ENCODE results near the gene SYTL1. TPM values are rescaled to one million over a fixed set of nuclear protein-coding genes. Genes with fewer than 3 reads are reported as not detected.

SYTL1 gene
- total RNA-seq, 2 experiments from 2014 or later = 81.7 to 117 TPM

- BruUV-seq (replicated peaks) = no TSS peak
- H3K9me3 ChIP-seq (ENCODE audit: low read length) = no peaks in the 10 kb centered on the region
- TF ChIP-seq, protein P1, sequence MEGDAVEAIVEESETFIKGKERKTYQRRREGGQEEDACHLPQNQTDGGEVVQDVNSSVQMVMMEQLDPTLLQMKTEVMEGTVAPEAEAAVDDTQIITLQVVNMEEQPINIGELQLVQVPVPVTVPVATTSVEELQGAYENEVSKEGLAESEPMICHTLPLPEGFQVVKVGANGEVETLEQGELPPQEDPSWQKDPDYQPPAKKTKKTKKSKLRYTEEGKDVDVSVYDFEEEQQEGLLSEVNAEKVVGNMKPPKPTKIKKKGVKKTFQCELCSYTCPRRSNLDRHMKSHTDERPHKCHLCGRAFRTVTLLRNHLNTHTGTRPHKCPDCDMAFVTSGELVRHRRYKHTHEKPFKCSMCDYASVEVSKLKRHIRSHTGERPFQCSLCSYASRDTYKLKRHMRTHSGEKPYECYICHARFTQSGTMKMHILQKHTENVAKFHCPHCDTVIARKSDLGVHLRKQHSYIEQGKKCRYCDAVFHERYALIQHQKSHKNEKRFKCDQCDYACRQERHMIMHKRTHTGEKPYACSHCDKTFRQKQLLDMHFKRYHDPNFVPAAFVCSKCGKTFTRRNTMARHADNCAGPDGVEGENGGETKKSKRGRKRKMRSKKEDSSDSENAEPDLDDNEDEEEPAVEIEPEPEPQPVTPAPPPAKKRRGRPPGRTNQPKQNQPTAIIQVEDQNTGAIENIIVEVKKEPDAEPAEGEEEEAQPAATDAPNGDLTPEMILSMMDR (conservative IDR thresholded peaks at IDR 0.05; ENCODE audit: low read length) = no peak
- no peak for TF ChIP-seq EZH2phosphoT487 (IDR thresholded peaks at IDR 0.05; ENCODE audit: borderline replicate concordance, low read depth, low read length)
- no peak for DNase-seq (ENCODE audit: low spot score)
- H3K9me2 ChIP-seq (ENCODE audit: insufficient read depth, low read length) = no peaks in the 10 kb centered on the region
- no peak overlapping the region for H2AFZ ChIP-seq (ENCODE audit: low read length)
- no peaks in the 10 kb centered on the region for H3K36me3 ChIP-seq (ENCODE audit: insufficient read depth, low read length)
- H3K4me2 ChIP-seq (ENCODE audit: low read length) = no peak overlapping the region
- no peak overlapping the region for H3K4me3 ChIP-seq (ENCODE audit: low read depth, low read length, poor library complexity, severe bottlenecking)
- peaks cover 31% of the 10 kb centered on the region for H3K4me1 ChIP-seq (ENCODE audit: insufficient read depth, low read length, poor library complexity, severe bottlenecking)
- H4K20me1 ChIP-seq (ENCODE audit: insufficient read depth, low read length) = no peaks in the 10 kb centered on the region
- H3K79me2 ChIP-seq (ENCODE audit: insufficient read depth, low read depth, low read length) = no peaks in the 10 kb centered on the region
- POLR2A ChIA-PET = no interaction called here
- H3K27ac ChIP-seq (ENCODE audit: low read depth, low read length, poor library complexity, severe bottlenecking) = no peak overlapping the region
- intact Hi-C loops (cut with micrococcal nuclease; ENCODE audit: unreplicated experiment) = loop anchor here (10.0 kb wide), 1 partner anchor 49 kb away; no protein-coding TSS in a partner anchor
- CTCF ChIA-PET (ENCODE audit: unreplicated experiment) = no interaction called here
These were observed 11.8 kb downstream of the SYTL1 start for GRCh38 chr1:27353629-27354028.

GRCh38 chr1:27355683-27356082 lies 13.9 kb downstream of the SYTL1 start:
- Histone ChIP-seq H3K79me2 (ENCODE audit: insufficient read depth, low read depth, low read length) (no peaks in the 10 kb centered on the region), H2AFZ (ENCODE audit: low read length) (no peak overlapping the region), H3K4me1 (ENCODE audit: insufficient read depth, low read length, poor library complexity, severe bottlenecking) (peaks cover 26% of the 10 kb centered on the region), H3K4me3 (ENCODE audit: low read depth, low read length, poor library complexity, severe bottlenecking) (no peak overlapping the region), H3K4me2 (ENCODE audit: low read length) (no peak overlapping the region), H4K20me1 (ENCODE audit: insufficient read depth, low read length) (no peaks in the 10 kb centered on the region), H3K27ac (ENCODE audit: low read depth, low read length, poor library complexity, severe bottlenecking) (no peak overlapping the region), H3K36me3 (ENCODE audit: insufficient read depth, low read length) (no peaks in the 10 kb centered on the region), H3K9me3 (ENCODE audit: low read length) (no peaks in the 10 kb centered on the region), H3K9me2 (ENCODE audit: insufficient read depth, low read length) (no peaks in the 10 kb centered on the region)
- intact Hi-C loops (cut with micrococcal nuclease; ENCODE audit: unreplicated experiment) = loop anchor here (10.0 kb wide), 1 partner anchor 51 kb away; no protein-coding TSS in a partner anchor
- no TSS peak for BruUV-seq (replicated peaks)
- ChIA-PET POLR2A (interaction anchor here (0.9 kb wide), 1 partner anchor 249 kb away, joined by 4 read pairs; the partner anchor contains the start of gene AHDC1), CTCF (ENCODE audit: unreplicated experiment) (no interaction called here)
- TF ChIP-seq, protein P1 (conservative IDR thresholded peaks at IDR 0.05; ENCODE audit: low read length) = no peak
- DNase-seq (ENCODE audit: low spot score) = no peak

DNA sequence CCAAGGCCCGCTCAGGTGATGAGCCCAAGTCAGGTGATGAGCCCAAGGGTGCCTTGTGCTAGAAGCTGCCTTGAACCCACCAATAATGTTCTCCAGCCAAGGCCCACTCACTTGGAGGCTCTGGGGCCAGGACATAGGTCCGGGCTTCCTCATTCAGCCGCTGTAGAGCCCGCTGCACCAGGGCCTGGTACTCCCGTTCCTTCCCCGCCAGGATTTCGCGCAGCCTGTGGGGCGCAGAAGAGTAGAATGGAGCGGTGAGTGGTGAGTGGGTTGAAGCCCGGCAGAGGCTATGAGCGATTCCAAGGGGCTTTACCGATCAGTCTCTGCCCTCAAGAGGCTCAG lies 14.4 kb downstream of the SYTL1 start:
- Histone ChIP-seq H3K9me2 (ENCODE audit: insufficient read depth, low read length) (no peaks in the 10 kb centered on the region), H3K4me3 (ENCODE audit: low read depth, low read length, poor library complexity, severe bottlenecking) (peak overlapping the region; percentile 65), H3K4me1 (ENCODE audit: insufficient read depth, low read length, poor library complexity, severe bottlenecking) (peaks cover 26% of the 10 kb centered on the region), H2AFZ (ENCODE audit: low read length) (no peak overlapping the region), H3K36me3 (ENCODE audit: insufficient read depth, low read length) (no peaks in the 10 kb centered on the region), H3K79me2 (ENCODE audit: insufficient read depth, low read depth, low read length) (no peaks in the 10 kb centered on the region), H3K27ac (ENCODE audit: low read depth, low read length, poor library complexity, severe bottlenecking) (no peak overlapping the region), H3K9me3 (ENCODE audit: low read length) (no peaks in the 10 kb centered on the region), H4K20me1 (ENCODE audit: insufficient read depth, low read length) (no peaks in the 10 kb centered on the region), H3K4me2 (ENCODE audit: low read length) (peak overlapping the region; percentile 84)
- DNase-seq (ENCODE audit: low spot score) = no peak
- intact Hi-C loops (cut with micrococcal nuclease; ENCODE audit: unreplicated experiment) = loop anchor here (10.0 kb wide), 1 partner anchor 51 kb away; no protein-coding TSS in a partner anchor
- TF ChIP-seq, protein P1 (conservative IDR thresholded peaks at IDR 0.05; ENCODE audit: low read length) = no peak
- no peak for TF ChIP-seq EZH2phosphoT487 (IDR thresholded peaks at IDR 0.05; ENCODE audit: borderline replicate concordance, low read depth, low read length)
- BruUV-seq (replicated peaks) = no TSS peak
- ChIA-PET POLR2A (no interaction called here), CTCF (ENCODE audit: unreplicated experiment) (interaction anchor here (1.0 to 1.6 kb wide), 2 partner anchors 43 to 60 kb away, joined by 3 to 5 read pairs; no protein-coding TSS in a partner anchor)

Measured in OCI-LY7 (cell line).